BLaER1 treated with 17β-estradiol and CSF1 and Interleukin-3, amounts not matched to agents 10 nM and 100 nM (cell line): ENCODE measurements around the gene FITM1.

Experiments
- H3K27ac ChIP-seq, 11 experiments: shearing (Covaris generic); formaldehyde crosslinking; 2 replicates each; pipeline ENCODE4 v1.8.1; 2022
- H3K27me3 ChIP-seq, 11 experiments: shearing (Covaris generic); formaldehyde crosslinking; 2 replicates each; pipeline ENCODE4 v1.8.1; 2022
- H3K36me3 ChIP-seq, 11 experiments: shearing (Covaris generic); formaldehyde crosslinking; 2 replicates each; pipeline ENCODE4 v1.8.1; 2022
- H3K4me1 ChIP-seq, 10 experiments: shearing (Covaris generic); formaldehyde crosslinking; 2 replicates each; pipeline ENCODE4 v1.8.1; 2022
- H3K4me2 ChIP-seq, 11 experiments: shearing (Covaris generic); formaldehyde crosslinking; 2 replicates each; pipeline ENCODE4 v1.8.1; 2022
- H3K4me3 ChIP-seq, 10 experiments: shearing (Covaris generic); formaldehyde crosslinking; 2 replicates each; pipeline ENCODE4 v1.8.1; 2022
- H3K9ac ChIP-seq, 11 experiments: shearing (Covaris generic); formaldehyde crosslinking; 2 replicates each; pipeline ENCODE4 v1.8.1; 2022
- H3K9me3 ChIP-seq, 11 experiments: shearing (Covaris generic); formaldehyde crosslinking; replicated peaks in 1 of 11; 2 replicates each; pipeline ENCODE4 v1.8.1; 2022
- H4K20me1 ChIP-seq, 11 experiments: shearing (Covaris generic); formaldehyde crosslinking; 2 replicates each; pipeline ENCODE4 v1.8.1; 2022
- Cebpa-rat ChIP-seq, 11 experiments: shearing (Covaris generic); IDR thresholded peaks; 2 replicates each; pipeline ENCODE4 v1.8.1; 2022

The FITM1 gene

DNA sequence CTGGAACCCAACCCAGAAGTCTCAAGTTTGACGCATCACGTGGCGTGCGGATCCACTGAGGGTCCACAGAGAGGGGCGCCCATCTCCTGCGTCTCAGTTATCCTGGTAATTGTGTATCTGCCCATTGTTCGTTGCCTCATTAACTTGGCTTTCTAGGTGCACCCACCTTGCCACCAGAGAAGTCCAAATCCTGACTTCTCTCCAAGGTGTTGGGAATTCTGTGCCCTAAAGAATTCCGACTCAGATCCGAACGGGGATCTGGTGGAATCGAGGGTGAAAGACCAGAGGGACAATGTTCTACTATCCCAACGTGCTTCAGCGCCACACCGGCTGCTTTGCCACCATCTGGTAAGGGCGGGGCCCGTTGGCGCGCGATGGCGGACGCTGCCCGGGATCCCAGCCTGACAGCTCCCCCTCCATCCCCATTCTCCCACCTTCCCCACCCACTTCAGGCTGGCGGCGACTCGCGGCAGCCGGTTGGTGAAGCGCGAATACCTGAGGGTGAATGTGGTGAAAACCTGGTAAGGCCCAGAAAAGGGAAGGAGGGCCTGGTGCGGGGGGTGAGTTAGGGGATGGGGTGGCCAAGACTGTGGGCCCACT lies 41.9 kb downstream of the FITM1 start:
- no peak overlapping the region; a peak in 1 of 22 replicates for H3K27ac ChIP-seq
- peaks cover 17 to 30% (median 22%) of the 10 kb centered on the region in 10 experiments for H3K4me1 ChIP-seq
- H3K9ac ChIP-seq: peak overlapping the region in 7 of 11 experiments; percentile 6 to 50 (median 33); a peak in 7 of 22 replicates
- peak overlapping the region; percentile 63 to 91 (median 78); a peak in 21 of 22 replicates for H3K4me2 ChIP-seq
- no peak for TF ChIP-seq Cebpa-rat (IDR thresholded peaks at IDR 0.05)
- H3K9me3 ChIP-seq: no peaks in the 10 kb centered on the region
- H4K20me1 ChIP-seq: peaks cover 0 to 38% (median 0%) of the 10 kb centered on the region in 11 experiments; a peak in 8 of 22 replicates
- H3K36me3 ChIP-seq: peaks cover 11 to 89% (median 35%) of the 10 kb centered on the region in 11 experiments
- peaks cover 7 to 28% (median 24%) of the 10 kb centered on the region in 11 experiments; a peak in 21 of 22 replicates for H3K27me3 ChIP-seq
- H3K4me3 ChIP-seq: peak overlapping the region in 8 of 10 experiments; percentile 41 to 65 (median 54); a peak in 15 of 20 replicates

DNA sequence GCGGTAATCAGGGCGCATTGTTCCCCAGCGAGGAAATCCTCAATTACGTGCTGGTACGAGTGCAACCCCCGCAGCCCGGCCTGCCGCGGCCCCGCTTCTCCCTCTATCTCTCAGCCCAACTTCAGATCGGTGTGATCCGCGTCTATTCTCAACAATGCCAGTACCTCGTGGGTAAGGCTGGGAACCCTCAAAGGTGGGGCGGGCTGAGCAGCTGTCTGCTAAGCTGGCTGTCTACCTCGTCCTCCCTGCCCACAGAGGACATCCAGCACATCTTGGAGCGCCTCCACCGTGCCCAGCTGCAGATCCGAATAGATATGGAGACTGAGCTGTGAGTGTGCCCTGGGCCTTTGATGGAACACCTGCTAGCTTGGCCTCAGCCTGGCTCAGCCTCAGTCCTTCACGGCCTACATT lies 42.4 kb downstream of the FITM1 start:
- H3K4me3 ChIP-seq: peak overlapping the region in 1 of 10 experiments; percentile 65; a peak in 3 of 20 replicates
- H3K27ac ChIP-seq: no peak overlapping the region
- H3K27me3 ChIP-seq: peaks cover 7 to 28% (median 24%) of the 10 kb centered on the region in 11 experiments; a peak in 21 of 22 replicates
- H3K4me1 ChIP-seq: peaks cover 17 to 26% (median 20%) of the 10 kb centered on the region in 10 experiments
- H3K36me3 ChIP-seq: peaks cover 9 to 89% (median 34%) of the 10 kb centered on the region in 11 experiments
- H3K9me3 ChIP-seq: no peaks in the 10 kb centered on the region
- no peak for TF ChIP-seq Cebpa-rat (IDR thresholded peaks at IDR 0.05)
- H4K20me1 ChIP-seq: peaks cover 0 to 42% (median 2%) of the 10 kb centered on the region in 11 experiments; a peak in 8 of 22 replicates
- peak overlapping the region in 6 of 11 experiments; percentile 76 to 91 (median 82); a peak in 10 of 22 replicates for H3K4me2 ChIP-seq
- no peak overlapping the region for H3K9ac ChIP-seq

DNA sequence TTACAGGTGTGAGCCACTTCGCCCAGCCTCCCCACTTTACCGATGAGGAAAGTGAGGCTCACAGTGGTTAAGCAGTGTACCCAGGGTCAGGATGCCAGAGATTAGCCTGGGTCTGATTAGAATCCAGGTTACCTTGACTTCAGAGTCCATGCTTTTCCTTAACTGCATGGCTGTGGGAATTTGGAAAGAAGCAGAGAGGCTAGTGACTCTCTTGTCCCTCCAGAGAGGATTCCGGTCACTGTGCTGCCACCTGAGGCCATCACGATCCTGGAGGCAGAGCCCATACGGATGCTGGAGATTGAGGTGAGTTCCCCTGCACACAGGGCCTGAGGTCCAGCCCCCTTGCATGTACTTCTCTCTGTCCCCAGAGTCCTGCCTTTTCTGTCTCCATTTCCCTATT lies 46.1 kb downstream of the FITM1 start:
- peaks cover 5 to 48% (median 42%) of the 10 kb centered on the region in 10 experiments for H3K4me1 ChIP-seq

DNA sequence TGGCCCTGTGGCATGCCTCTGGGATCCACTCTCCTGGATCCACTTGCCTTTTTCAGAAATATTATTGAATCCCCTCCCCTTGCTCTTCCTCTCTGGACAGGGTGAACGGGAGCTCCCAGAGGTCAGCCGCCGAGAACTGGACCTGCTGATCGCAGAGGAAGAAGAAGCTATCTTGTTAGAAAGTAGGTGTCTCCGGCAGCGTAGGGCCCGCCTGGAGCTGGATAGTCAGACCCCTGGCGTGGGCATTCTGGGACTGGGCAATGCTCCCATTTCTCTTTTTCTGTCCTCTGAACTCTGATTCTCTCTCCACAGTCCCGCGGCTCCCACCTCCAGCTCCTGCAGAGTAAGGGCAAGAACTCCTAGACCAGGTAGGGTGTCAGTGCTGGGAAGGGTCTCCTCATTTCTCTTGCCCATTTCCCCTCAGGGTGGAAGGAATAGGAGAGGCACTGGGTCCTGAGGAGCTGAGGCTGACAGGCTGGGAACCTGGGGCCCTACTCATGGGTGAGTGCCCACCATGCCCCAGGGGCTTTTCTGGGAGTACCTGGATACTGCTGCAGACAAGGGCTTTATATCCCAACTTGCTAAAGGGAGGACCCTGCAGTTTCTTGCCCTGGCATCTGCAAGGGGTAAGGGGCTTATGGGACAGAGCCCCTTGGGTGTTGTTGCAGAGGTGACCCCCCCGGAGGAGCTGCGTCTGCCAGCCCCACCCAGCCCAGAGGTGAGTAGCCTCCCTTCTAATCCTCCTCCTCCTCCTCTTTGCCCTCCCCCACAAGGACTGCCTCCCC lies 46.8 kb downstream of the FITM1 start:
- Histone ChIP-seq H4K20me1 (peaks cover 0 to 68% (median 44%) of the 10 kb centered on the region in 11 experiments; a peak in 21 of 22 replicates), H3K4me2 (no peak overlapping the region), H3K9me3 (no peaks in the 10 kb centered on the region), H3K9ac (no peak overlapping the region), H3K4me3 (no peak overlapping the region), H3K36me3 (peaks cover 52 to 100% (median 61%) of the 10 kb centered on the region in 11 experiments), H3K27ac (no peak overlapping the region), H3K27me3 (peaks cover 0 to 8% (median 4%) of the 10 kb centered on the region in 11 experiments; a peak in 17 of 22 replicates), H3K4me1 (peaks cover 0 to 46% (median 36%) of the 10 kb centered on the region in 10 experiments; a peak in 18 of 20 replicates)
- TF ChIP-seq Cebpa-rat (IDR thresholded peaks at IDR 0.05): no peak

More for the DNA sequence above, 46.1 kb downstream of the FITM1 start:
- Histone ChIP-seq H3K27ac (no peak overlapping the region), H4K20me1 (peaks cover 0 to 68% (median 37%) of the 10 kb centered on the region in 11 experiments; a peak in 20 of 22 replicates), H3K9ac (no peak overlapping the region), H3K9me3 (no peaks in the 10 kb centered on the region), H3K36me3 (peaks cover 46 to 97% (median 55%) of the 10 kb centered on the region in 11 experiments), H3K4me2 (no peak overlapping the region), H3K4me3 (no peak overlapping the region), H3K27me3 (peaks cover 2 to 14% (median 10%) of the 10 kb centered on the region in 11 experiments; a peak in 20 of 22 replicates)
- TF ChIP-seq Cebpa-rat (IDR thresholded peaks at IDR 0.05): no peak

DNA sequence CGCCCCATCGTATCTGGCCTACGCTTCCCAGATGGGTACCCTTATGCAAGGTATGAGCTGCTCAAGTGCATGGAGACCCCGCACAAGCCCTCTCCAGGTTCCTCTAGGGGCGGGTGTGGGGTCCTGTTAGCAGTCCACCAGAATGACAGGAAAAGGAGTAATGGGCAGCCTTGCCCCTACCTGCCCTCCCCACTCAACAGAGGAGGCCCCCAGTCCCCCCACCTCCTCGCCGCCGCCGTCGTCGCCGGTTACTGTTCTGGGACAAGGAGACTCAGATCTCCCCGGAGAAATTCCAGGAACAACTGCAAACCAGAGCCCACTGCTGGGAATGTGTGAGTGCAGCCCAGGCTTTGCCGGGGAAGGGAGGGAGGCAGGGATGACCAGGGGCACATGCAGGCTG lies 47.4 kb downstream of the FITM1 start:
- no peak for TF ChIP-seq Cebpa-rat (IDR thresholded peaks at IDR 0.05)
- Histone ChIP-seq H3K36me3 (peaks cover 59 to 100% (median 68%) of the 10 kb centered on the region in 11 experiments), H4K20me1 (peaks cover 0 to 70% (median 45%) of the 10 kb centered on the region in 11 experiments; a peak in 21 of 22 replicates), H3K4me2 (no peak overlapping the region), H3K4me3 (no peak overlapping the region), H3K4me1 (peaks cover 0 to 39% (median 31%) of the 10 kb centered on the region in 10 experiments; a peak in 18 of 20 replicates), H3K9me3 (no peaks in the 10 kb centered on the region), H3K27ac (no peak overlapping the region), H3K27me3 (peaks cover 0 to 1% (median 0%) of the 10 kb centered on the region in 11 experiments; a peak in 1 of 22 replicates), H3K9ac (peak overlapping the region in 1 of 11 experiments; percentile 24; a peak in 1 of 22 replicates)

DNA sequence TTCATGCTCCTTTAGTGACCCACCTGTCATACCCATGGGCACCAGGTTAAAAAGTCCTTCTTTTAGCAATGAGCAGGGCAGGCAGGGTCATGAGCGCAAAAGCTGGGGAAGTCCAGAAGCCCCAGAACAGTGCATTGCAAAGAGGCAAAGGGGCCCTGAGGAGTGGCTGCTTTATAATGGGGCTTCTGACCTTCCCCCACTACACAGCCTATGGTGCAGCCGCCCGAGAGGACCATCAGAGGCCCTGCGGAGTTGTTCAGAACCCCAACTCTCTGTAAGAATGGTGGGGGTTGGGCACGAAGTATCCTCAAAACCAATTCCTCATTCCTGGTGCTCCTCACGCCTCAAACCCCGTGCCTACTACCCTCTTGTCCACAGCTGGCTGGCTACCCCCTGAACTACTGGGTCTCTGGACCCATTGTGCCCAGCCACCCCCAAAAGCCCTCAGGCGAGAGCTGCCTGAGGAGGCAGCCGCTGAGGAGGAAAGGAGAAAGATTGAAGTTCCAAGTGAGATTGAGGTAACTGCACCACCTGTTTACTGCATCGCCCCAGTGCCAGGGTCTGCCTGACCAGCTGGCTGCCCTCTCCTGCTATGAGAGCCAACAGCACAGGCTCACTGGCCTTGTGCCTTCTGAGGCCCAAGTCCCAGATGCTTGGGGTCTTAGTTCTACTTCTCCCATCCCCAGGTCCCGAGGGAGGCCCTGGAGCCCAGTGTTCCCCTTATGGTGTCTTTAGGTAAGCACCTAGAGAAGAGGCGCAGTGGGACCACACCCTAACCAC lies 48.1 kb downstream of the FITM1 start:
- Histone ChIP-seq H3K9ac (peak overlapping the region in 8 of 11 experiments; percentile 24 to 57 (median 36); a peak in 11 of 22 replicates), H3K4me1 (peaks cover 0 to 37% (median 31%) of the 10 kb centered on the region in 10 experiments; a peak in 18 of 20 replicates), H3K4me3 (no peak overlapping the region), H3K27me3 (no peaks in the 10 kb centered on the region), H3K36me3 (peaks cover 66 to 99% (median 75%) of the 10 kb centered on the region in 11 experiments), H4K20me1 (peaks cover 0 to 70% (median 45%) of the 10 kb centered on the region in 11 experiments; a peak in 20 of 22 replicates), H3K27ac (peak overlapping the region in 4 of 11 experiments; percentile 26 to 63 (median 48); a peak in 4 of 22 replicates), H3K9me3 (no peaks in the 10 kb centered on the region), H3K4me2 (peak overlapping the region in 10 of 11 experiments; percentile 3 to 75 (median 59); a peak in 17 of 22 replicates)
- no peak for TF ChIP-seq Cebpa-rat (IDR thresholded peaks at IDR 0.05)

DNA sequence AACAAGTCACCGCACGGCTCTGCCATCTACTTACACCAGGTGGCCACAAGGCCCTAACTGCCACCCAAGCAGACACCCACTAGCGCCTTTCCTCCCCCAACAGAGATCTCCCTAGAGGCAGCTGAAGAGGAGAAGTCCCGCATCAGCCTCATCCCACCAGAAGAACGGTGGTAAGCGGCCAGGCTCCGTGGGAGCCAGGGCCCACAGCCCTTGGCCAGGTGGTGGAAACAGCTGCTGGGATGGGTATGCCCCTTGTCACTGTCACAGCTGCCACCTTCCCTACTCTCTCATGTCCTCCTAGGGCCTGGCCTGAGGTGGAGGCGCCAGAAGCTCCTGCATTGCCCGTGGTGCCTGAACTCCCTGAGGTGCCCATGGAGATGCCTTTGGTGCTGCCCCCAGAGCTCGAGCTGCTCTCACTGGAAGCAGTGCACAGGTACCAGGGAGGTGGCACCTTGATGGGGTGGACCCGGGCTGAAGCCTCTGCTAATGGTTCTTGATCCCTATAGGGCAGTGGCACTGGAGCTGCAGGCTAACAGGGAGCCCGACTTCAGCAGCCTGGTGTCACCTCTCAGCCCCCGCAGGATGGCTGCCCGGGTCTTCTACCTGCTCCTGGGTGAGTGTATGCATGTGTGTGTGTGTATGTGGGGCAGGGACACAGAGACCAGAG lies 49.0 kb downstream of the FITM1 start:
- H3K27ac ChIP-seq: peak overlapping the region in 7 of 11 experiments; percentile 21 to 63 (median 39); a peak in 11 of 22 replicates
- H3K4me3 ChIP-seq: peak overlapping the region in 1 of 10 experiments; percentile 3; a peak in 1 of 20 replicates
- H3K4me1 ChIP-seq: peaks cover 0 to 37% (median 31%) of the 10 kb centered on the region in 10 experiments; a peak in 18 of 20 replicates
- H4K20me1 ChIP-seq: peaks cover 0 to 75% (median 45%) of the 10 kb centered on the region in 11 experiments; a peak in 20 of 22 replicates
- no peaks in the 10 kb centered on the region for H3K27me3 ChIP-seq
- H3K4me2 ChIP-seq: peak overlapping the region in 10 of 11 experiments; percentile 3 to 75 (median 59); a peak in 18 of 22 replicates
- peak overlapping the region in 10 of 11 experiments; percentile 9 to 57 (median 38); a peak in 17 of 22 replicates for H3K9ac ChIP-seq
- H3K36me3 ChIP-seq: peaks cover 73 to 97% (median 81%) of the 10 kb centered on the region in 11 experiments
- H3K9me3 ChIP-seq: no peaks in the 10 kb centered on the region
- TF ChIP-seq Cebpa-rat (IDR thresholded peaks at IDR 0.05): no peak
